HepG2 (cell line): ENCODE measurements around the gene BMP8A. TPM values are rescaled to one million over a fixed set of nuclear protein-coding genes. Genes with fewer than 3 reads are reported as not detected.
A peak's percentile ranks its signal among the peaks of the same experiment; 100 is the strongest.

Experiments
- CREM ChIP-seq, 2 experiments: sonication (generic) in 1 of 2; formaldehyde crosslinking in 1 of 2; IDR thresholded peaks; 2 replicates each; pipeline versions ENCODE4 v1.4.0 to v1.6.1; 2016 to 2020; ENCODE audit warnings: antibody characterized with exemption in 1 of 2, mild to moderate bottlenecking in 1 of 2, missing genetic modification reagents in 1 of 2
- HNRNPLL ChIP-seq: fragments of 200-400 bp; formaldehyde crosslinking; IDR thresholded peaks from 2 replicates; pipeline ENCODE4 v1.6.1; 2017; ENCODE audit warnings: mild to moderate bottlenecking, low read depth, low read length; ENCODE audit not compliant: poor library complexity, severe bottlenecking
- MED13 ChIP-seq: sonication (generic); formaldehyde crosslinking; IDR thresholded peaks from 2 replicates; pipeline ENCODE4 v1.5.0; 2020; ENCODE audit warnings: missing genetic modification reagents
- MEF2D ChIP-seq: sonication (generic); formaldehyde crosslinking; IDR thresholded peaks from 2 replicates; pipeline ENCODE4 v1.5.1; 2020; ENCODE audit warnings: mild to moderate bottlenecking, missing genetic modification reagents
- NFIB ChIP-seq: sonication (generic); formaldehyde crosslinking; IDR thresholded peaks from 2 replicates; pipeline ENCODE4 v1.9.0; 2021; ENCODE audit warnings: missing genetic modification reagents, mild to moderate bottlenecking, borderline replicate concordance
- NFYC ChIP-seq: IDR thresholded peaks from 2 replicates; pipeline ENCODE4 v1.6.1; 2016; ENCODE audit warnings: missing genetic modification reagents, missing compliant biosample characterization
- RXRB ChIP-seq: IDR thresholded peaks from 2 replicates; pipeline ENCODE4 v1.6.1; 2016; ENCODE audit warnings: borderline replicate concordance, missing genetic modification reagents, missing compliant biosample characterization
- TOPORS ChIP-seq: sonication (generic); formaldehyde crosslinking; IDR thresholded peaks from 2 replicates; pipeline ENCODE4 v1.8.0; 2023; ENCODE audit warnings: mild to moderate bottlenecking, missing genetic modification reagents
- ZIK1 ChIP-seq: sonication (generic); formaldehyde crosslinking; IDR thresholded peaks from 2 replicates; pipeline ENCODE4 v1.5.0; 2020; ENCODE audit warnings: mild to moderate bottlenecking, low read depth, missing genetic modification reagents, borderline replicate concordance
- ZNF615 ChIP-seq: sonication (generic); formaldehyde crosslinking; IDR thresholded peaks from 2 replicates; pipeline ENCODE4 v1.5.0; 2020; ENCODE audit warnings: mild to moderate bottlenecking, missing genetic modification reagents, borderline replicate concordance
- ZNF724P ChIP-seq: sonication (generic); formaldehyde crosslinking; IDR thresholded peaks from 2 replicates; pipeline ENCODE4 v1.8.0; 2022; ENCODE audit warnings: missing genetic modification reagents, borderline replicate concordance
- ZNF773 ChIP-seq: sonication (generic); formaldehyde crosslinking; IDR thresholded peaks from 2 replicates; pipeline ENCODE4 v1.4.0; 2020; ENCODE audit warnings: missing genetic modification reagents, borderline replicate concordance
- polyA plus RNA-seq, 8 experiments: library from polyadenylated mRNA; depleted of rRNA in 3 of 8; stranded (reverse) in 7 of 8; unstranded in 1 of 8; fragments of >200 nt; fragmentation: Illumina TruSeq in 4 of 8; extraction: Trizol in 4 of 8; gene quantifications; 2 replicates each; pipeline versions ENCODE4 v1.2.1 to v1.2.3, GENCODE V29; 2011 to 2016; ENCODE audit warnings: low read depth in 4 of 8, missing spikeins in 1 of 8, mixed read lengths in 1 of 8; ENCODE audit not compliant: insufficient read depth in 1 of 8
- total RNA-seq, 5 experiments: library from RNA; depleted of rRNA; stranded (reverse); fragments of >200 nt; fragmentation: Illumina TruSeq; extraction: Trizol; gene quantifications; 2 replicates each; pipeline ENCODE4 v1.2.3, GENCODE V29; 2016; ENCODE audit warnings: low read depth in 1 of 5
- TF ChIP-seq, protein P1 (sequence below): sonication (generic); formaldehyde crosslinking; IDR thresholded peaks from 2 replicates; pipeline ENCODE4 v1.5.1; 2020; ENCODE audit warnings: mild to moderate bottlenecking, missing genetic modification reagents, moderate library complexity
- TF ChIP-seq, protein P2 (sequence below): sonication (generic); formaldehyde crosslinking; IDR thresholded peaks from 2 replicates; pipeline ENCODE4 v1.4.0; 2020; ENCODE audit warnings: missing genetic modification reagents, borderline replicate concordance
- TF ChIP-seq, protein P3 (sequence below): IDR thresholded peaks from 2 replicates; pipeline ENCODE4 v1.6.1; 2016; ENCODE audit warnings: missing compliant biosample characterization, missing genetic modification reagents, borderline replicate concordance
- TF ChIP-seq, protein P4 (sequence below): sonication (generic); formaldehyde crosslinking; IDR thresholded peaks from 2 replicates; pipeline ENCODE4 v1.5.1; 2020; ENCODE audit warnings: mild to moderate bottlenecking, missing genetic modification reagents, borderline replicate concordance
- TF ChIP-seq, protein P5 (sequence below): sonication (generic); formaldehyde crosslinking; IDR thresholded peaks from 2 replicates; pipeline ENCODE4 v1.4.0; 2020; ENCODE audit warnings: missing genetic modification reagents

The BMP8A gene
- total and polyA plus RNA-seq, 2 of the 13 experiments (the other 11 are each of a cell fraction or from before 2014, with no cell fraction given), result 0.05 TPM; not detected in 1

DNA sequence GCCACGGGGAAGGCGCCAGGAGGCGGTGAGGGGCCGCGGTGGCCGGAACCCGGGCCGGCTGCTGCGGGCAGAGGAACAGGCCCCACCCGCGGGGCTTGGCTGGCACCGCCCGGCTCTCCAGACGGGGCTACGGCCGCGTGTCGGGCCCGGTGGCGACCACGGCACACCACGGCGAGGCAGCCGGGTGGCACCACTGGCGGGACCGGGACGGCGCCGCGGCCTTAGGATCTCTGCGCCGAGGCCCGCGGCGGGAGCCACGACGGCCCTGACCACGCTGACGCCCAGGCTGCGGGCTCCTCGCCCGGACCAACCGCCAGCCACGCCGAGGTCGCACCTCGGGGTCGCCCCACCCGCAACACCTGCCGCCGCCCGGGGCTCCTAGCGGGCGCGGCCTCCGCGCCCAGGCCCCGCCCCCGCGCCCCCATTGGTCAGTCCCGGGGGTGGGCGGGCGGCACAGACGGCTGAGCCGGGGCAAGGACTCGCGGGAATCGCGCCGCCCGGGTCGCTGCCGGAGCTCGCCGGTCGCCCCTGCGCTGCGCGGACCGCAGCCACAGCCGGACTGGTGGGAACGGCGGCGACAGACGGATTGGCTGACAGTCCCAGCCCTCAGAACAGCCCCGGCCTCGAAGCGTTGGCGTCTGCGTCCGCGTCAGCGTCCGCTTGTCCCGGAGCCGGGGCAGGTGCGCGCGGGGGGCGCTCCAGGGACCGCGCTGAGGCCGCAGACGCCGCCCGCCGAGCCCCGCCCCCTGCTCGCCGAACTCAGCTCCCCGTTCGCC lies at the start of gene BMP8A (continued):
- TF ChIP-seq NFYC (CRISPR knock-in tag) (peak; percentile 51; the same call in 1 of the 2 replicates), HNRNPLL (peak; percentile 55), MED13 (CRISPR knock-in tag) (no peak), TOPORS (CRISPR knock-in tag) (no peak), NFIB (CRISPR knock-in tag) (no peak), ZNF724P (CRISPR knock-in tag) (0 out of 2 replicates have a peak, but pooled peaks have one; percentile 33), ZNF773 (CRISPR knock-in tag) (no peak), ZNF615 (CRISPR knock-in tag) (no peak), MEF2D (CRISPR knock-in tag) (no peak), RXRB (no peak), ZIK1 (0 out of 2 replicates have a peak, but pooled peaks have one; percentile 69), CREM (IDR thresholded peaks at IDR 0.05) (no peak), CREM (CRISPR knock-in tag; IDR thresholded peaks at IDR 0.05) (no peak)
- TF ChIP-seq, protein P1, sequence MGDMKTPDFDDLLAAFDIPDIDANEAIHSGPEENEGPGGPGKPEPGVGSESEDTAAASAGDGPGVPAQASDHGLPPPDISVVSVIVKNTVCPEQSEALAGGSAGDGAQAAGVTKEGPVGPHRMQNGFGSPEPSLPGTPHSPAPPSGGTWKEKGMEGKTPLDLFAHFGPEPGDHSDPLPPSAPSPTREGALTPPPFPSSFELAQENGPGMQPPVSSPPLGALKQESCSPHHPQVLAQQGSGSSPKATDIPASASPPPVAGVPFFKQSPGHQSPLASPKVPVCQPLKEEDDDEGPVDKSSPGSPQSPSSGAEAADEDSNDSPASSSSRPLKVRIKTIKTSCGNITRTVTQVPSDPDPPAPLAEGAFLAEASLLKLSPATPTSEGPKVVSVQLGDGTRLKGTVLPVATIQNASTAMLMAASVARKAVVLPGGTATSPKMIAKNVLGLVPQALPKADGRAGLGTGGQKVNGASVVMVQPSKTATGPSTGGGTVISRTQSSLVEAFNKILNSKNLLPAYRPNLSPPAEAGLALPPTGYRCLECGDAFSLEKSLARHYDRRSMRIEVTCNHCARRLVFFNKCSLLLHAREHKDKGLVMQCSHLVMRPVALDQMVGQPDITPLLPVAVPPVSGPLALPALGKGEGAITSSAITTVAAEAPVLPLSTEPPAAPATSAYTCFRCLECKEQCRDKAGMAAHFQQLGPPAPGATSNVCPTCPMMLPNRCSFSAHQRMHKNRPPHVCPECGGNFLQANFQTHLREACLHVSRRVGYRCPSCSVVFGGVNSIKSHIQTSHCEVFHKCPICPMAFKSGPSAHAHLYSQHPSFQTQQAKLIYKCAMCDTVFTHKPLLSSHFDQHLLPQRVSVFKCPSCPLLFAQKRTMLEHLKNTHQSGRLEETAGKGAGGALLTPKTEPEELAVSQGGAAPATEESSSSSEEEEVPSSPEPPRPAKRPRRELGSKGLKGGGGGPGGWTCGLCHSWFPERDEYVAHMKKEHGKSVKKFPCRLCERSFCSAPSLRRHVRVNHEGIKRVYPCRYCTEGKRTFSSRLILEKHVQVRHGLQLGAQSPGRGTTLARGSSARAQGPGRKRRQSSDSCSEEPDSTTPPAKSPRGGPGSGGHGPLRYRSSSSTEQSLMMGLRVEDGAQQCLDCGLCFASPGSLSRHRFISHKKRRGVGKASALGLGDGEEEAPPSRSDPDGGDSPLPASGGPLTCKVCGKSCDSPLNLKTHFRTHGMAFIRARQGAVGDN (CRISPR knock-in tag), result peak; percentile 72
- TF ChIP-seq, protein P2, sequence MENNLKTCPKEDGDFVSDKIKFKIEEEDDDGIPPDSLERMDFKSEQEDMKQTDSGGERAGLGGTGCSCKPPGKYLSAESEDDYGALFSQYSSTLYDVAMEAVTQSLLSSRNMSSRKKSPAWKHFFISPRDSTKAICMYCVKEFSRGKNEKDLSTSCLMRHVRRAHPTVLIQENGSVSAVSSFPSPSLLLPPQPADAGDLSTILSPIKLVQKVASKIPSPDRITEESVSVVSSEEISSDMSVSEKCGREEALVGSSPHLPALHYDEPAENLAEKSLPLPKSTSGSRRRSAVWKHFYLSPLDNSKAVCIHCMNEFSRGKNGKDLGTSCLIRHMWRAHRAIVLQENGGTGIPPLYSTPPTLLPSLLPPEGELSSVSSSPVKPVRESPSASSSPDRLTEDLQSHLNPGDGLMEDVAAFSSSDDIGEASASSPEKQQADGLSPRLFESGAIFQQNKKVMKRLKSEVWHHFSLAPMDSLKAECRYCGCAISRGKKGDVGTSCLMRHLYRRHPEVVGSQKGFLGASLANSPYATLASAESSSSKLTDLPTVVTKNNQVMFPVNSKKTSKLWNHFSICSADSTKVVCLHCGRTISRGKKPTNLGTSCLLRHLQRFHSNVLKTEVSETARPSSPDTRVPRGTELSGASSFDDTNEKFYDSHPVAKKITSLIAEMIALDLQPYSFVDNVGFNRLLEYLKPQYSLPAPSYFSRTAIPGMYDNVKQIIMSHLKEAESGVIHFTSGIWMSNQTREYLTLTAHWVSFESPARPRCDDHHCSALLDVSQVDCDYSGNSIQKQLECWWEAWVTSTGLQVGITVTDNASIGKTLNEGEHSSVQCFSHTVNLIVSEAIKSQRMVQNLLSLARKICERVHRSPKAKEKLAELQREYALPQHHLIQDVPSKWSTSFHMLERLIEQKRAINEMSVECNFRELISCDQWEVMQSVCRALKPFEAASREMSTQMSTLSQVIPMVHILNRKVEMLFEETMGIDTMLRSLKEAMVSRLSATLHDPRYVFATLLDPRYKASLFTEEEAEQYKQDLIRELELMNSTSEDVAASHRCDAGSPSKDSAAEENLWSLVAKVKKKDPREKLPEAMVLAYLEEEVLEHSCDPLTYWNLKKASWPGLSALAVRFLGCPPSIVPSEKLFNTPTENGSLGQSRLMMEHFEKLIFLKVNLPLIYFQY (CRISPR knock-in tag), result no peak
- TF ChIP-seq, protein P3, sequence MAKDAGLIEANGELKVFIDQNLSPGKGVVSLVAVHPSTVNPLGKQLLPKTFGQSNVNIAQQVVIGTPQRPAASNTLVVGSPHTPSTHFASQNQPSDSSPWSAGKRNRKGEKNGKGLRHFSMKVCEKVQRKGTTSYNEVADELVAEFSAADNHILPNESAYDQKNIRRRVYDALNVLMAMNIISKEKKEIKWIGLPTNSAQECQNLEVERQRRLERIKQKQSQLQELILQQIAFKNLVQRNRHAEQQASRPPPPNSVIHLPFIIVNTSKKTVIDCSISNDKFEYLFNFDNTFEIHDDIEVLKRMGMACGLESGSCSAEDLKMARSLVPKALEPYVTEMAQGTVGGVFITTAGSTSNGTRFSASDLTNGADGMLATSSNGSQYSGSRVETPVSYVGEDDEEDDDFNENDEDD (CRISPR knock-in tag), result 0 out of 2 replicates have a peak, but pooled peaks have one; percentile 22
- TF ChIP-seq, protein P4, sequence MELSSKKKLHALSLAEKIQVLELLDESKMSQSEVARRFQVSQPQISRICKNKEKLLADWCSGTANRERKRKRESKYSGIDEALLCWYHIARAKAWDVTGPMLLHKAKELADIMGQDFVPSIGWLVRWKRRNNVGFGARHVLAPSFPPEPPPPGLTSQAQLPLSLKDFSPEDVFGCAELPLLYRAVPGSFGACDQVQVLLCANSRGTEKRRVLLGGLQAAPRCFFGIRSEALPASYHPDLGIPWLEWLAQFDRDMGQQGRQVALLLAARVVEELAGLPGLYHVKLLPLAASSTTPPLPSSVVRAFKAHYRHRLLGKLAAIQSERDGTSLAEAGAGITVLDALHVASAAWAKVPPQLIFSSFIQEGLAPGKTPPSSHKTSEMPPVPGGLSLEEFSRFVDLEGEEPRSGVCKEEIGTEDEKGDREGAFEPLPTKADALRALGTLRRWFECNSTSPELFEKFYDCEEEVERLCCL (CRISPR knock-in tag), result no peak
- TF ChIP-seq, protein P5, sequence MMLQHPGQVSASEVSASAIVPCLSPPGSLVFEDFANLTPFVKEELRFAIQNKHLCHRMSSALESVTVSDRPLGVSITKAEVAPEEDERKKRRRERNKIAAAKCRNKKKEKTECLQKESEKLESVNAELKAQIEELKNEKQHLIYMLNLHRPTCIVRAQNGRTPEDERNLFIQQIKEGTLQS (CRISPR knock-in tag), result no peak
